ENCODE data around the gene ATL1.

ATL1 gene

GRCh38 chr14:50600849-50601248, 40.9 kb downstream of the ATL1 start:
- no peak overlapping the region for H2BK5ac ChIP-seq (ENCODE audit: low read length)
- H3K27me3 ChIP-seq (ENCODE audit: control insufficient read depth in 3 of 3, insufficient read depth in 3 of 3, low read depth in 1 of 3, low read length in 3 of 3) = no peaks in the 10 kb centered on the region
- no peaks in the 10 kb centered on the region for H3K79me1 ChIP-seq (ENCODE audit: low read depth, low read length)
- no peak overlapping the region for H3K9ac ChIP-seq (ENCODE audit: low read depth, low read length, poor library complexity)
- H2AK5ac ChIP-seq (ENCODE audit: low read depth, low read length) = no peak overlapping the region
- no peak overlapping the region for H3K23ac ChIP-seq (ENCODE audit: low read depth, low read length, poor library complexity)
- no peak overlapping the region for H2AFZ ChIP-seq (ENCODE audit: low read length)
- no CpG with 5 or more reads among the region's 5 CpGs for WGBS, 2 donors (ENCODE audit: extremely low coverage in 2 of 2, insufficient read length in 2 of 2, insufficient replicate concordance in 1 of 2)
- H4K8ac ChIP-seq (ENCODE audit: low read depth, low read length) = no peak overlapping the region
- no peak overlapping the region for H3K4me3 ChIP-seq (ENCODE audit: low read length in 2 of 2)
- H3K4ac ChIP-seq (ENCODE audit: low read length) = no peak overlapping the region
- no peak overlapping the region for H2BK15ac ChIP-seq (ENCODE audit: low read length)
- no peak overlapping the region for H4K91ac ChIP-seq (ENCODE audit: low read depth, low read length, poor library complexity)
- no peak for DNase-seq (ENCODE audit: low spot score)
- H3K27ac ChIP-seq (replicated peaks; ENCODE audit: low read length) = no peak overlapping the region
- no peak overlapping the region for H3K14ac ChIP-seq (ENCODE audit: low read length)
- H2BK120ac ChIP-seq (ENCODE audit: low read depth, low read length) = no peak overlapping the region
- no peaks in the 10 kb centered on the region for H3K4me1 ChIP-seq (ENCODE audit: control insufficient read depth in 2 of 2, insufficient read depth in 1 of 2, low read depth in 1 of 2, low read length in 2 of 2)
- H2BK12ac ChIP-seq (ENCODE audit: low read length) = no peak overlapping the region
- H3K36me3 ChIP-seq (replicated peaks in 1 of 2; ENCODE audit: control insufficient read depth in 2 of 2, insufficient read depth in 2 of 2, low read length in 2 of 2) = peaks cover 0 to 16% of the 10 kb centered on the region in 2 donors
- no peak overlapping the region for H3K4me2 ChIP-seq (ENCODE audit: insufficient read depth, low read length, poor library complexity, severe bottlenecking)
- H3K18ac ChIP-seq (ENCODE audit: low read length) = no peak overlapping the region
- no peaks in the 10 kb centered on the region for H3K9me3 ChIP-seq (replicated peaks in 1 of 2; ENCODE audit: control insufficient read depth in 2 of 2, insufficient read depth in 1 of 2, low read depth in 1 of 2, low read length in 2 of 2)

GRCh38 chr14:50601394-50601793, 41.4 kb downstream of the ATL1 start:
- no peaks in the 10 kb centered on the region for H3K9me3 ChIP-seq (replicated peaks in 1 of 2; ENCODE audit: control insufficient read depth in 2 of 2, insufficient read depth in 1 of 2, low read depth in 1 of 2, low read length in 2 of 2)
- no peak overlapping the region for H3K27ac ChIP-seq (replicated peaks; ENCODE audit: low read length)
- no peaks in the 10 kb centered on the region for H3K4me1 ChIP-seq (ENCODE audit: control insufficient read depth in 2 of 2, insufficient read depth in 1 of 2, low read depth in 1 of 2, low read length in 2 of 2)
- H3K9ac ChIP-seq (ENCODE audit: low read depth, low read length, poor library complexity) = no peak overlapping the region
- no peak overlapping the region for H4K91ac ChIP-seq (ENCODE audit: low read depth, low read length, poor library complexity)
- H2AFZ ChIP-seq (ENCODE audit: low read length) = no peak overlapping the region
- H3K4me3 ChIP-seq (ENCODE audit: low read length in 2 of 2) = no peak overlapping the region
- H2BK12ac ChIP-seq (ENCODE audit: low read length) = no peak overlapping the region
- no peaks in the 10 kb centered on the region for H3K79me1 ChIP-seq (ENCODE audit: low read depth, low read length)
- no peak overlapping the region for H3K14ac ChIP-seq (ENCODE audit: low read length)
- no peak overlapping the region for H3K18ac ChIP-seq (ENCODE audit: low read length)
- H3K23ac ChIP-seq (ENCODE audit: low read depth, low read length, poor library complexity) = no peak overlapping the region
- no peak for DNase-seq (ENCODE audit: low spot score)
- H3K4ac ChIP-seq (ENCODE audit: low read length) = no peak overlapping the region
- H3K27me3 ChIP-seq (ENCODE audit: control insufficient read depth in 3 of 3, insufficient read depth in 3 of 3, low read depth in 1 of 3, low read length in 3 of 3) = no peaks in the 10 kb centered on the region
- H3K36me3 ChIP-seq (replicated peaks in 1 of 2; ENCODE audit: control insufficient read depth in 2 of 2, insufficient read depth in 2 of 2, low read length in 2 of 2) = peaks cover 0 to 10% of the 10 kb centered on the region in 2 donors
- no CpG with 5 or more reads among the region's 2 CpGs for WGBS, 2 donors (ENCODE audit: extremely low coverage in 2 of 2, insufficient read length in 2 of 2, insufficient replicate concordance in 1 of 2)
- no peak overlapping the region for H4K8ac ChIP-seq (ENCODE audit: low read depth, low read length)
- no peak overlapping the region for H2AK5ac ChIP-seq (ENCODE audit: low read depth, low read length)
- H2BK5ac ChIP-seq (ENCODE audit: low read length) = no peak overlapping the region
- no peak overlapping the region for H2BK15ac ChIP-seq (ENCODE audit: low read length)
- no peak overlapping the region for H2BK120ac ChIP-seq (ENCODE audit: low read depth, low read length)
- no peak overlapping the region for H3K4me2 ChIP-seq (ENCODE audit: insufficient read depth, low read length, poor library complexity, severe bottlenecking)

GRCh38 chr14:50602035-50602434, 42.1 kb downstream of the ATL1 start:
- Histone ChIP-seq H2BK12ac (ENCODE audit: low read length) (no peak overlapping the region), H3K27me3 (ENCODE audit: control insufficient read depth in 3 of 3, insufficient read depth in 3 of 3, low read depth in 1 of 3, low read length in 3 of 3) (no peaks in the 10 kb centered on the region), H3K23ac (ENCODE audit: low read depth, low read length, poor library complexity) (no peak overlapping the region), H3K36me3 (replicated peaks in 1 of 2; ENCODE audit: control insufficient read depth in 2 of 2, insufficient read depth in 2 of 2, low read length in 2 of 2) (peaks cover 0 to 7% of the 10 kb centered on the region in 2 donors), H2BK15ac (ENCODE audit: low read length) (no peak overlapping the region), H3K4me3 (ENCODE audit: low read length in 2 of 2) (no peak overlapping the region), H3K14ac (ENCODE audit: low read length) (no peak overlapping the region), H2AK5ac (ENCODE audit: low read depth, low read length) (no peak overlapping the region), H3K4ac (ENCODE audit: low read length) (no peak overlapping the region), H4K91ac (ENCODE audit: low read depth, low read length, poor library complexity) (no peak overlapping the region), H3K4me2 (ENCODE audit: insufficient read depth, low read length, poor library complexity, severe bottlenecking) (no peak overlapping the region), H4K8ac (ENCODE audit: low read depth, low read length) (no peak overlapping the region), H3K18ac (ENCODE audit: low read length) (no peak overlapping the region), H2BK120ac (ENCODE audit: low read depth, low read length) (no peak overlapping the region), H2AFZ (ENCODE audit: low read length) (no peak overlapping the region), H3K79me1 (ENCODE audit: low read depth, low read length) (no peaks in the 10 kb centered on the region), H3K27ac (replicated peaks; ENCODE audit: low read length) (no peak overlapping the region), H2BK5ac (ENCODE audit: low read length) (no peak overlapping the region), H3K4me1 (ENCODE audit: control insufficient read depth in 2 of 2, insufficient read depth in 1 of 2, low read depth in 1 of 2, low read length in 2 of 2) (no peaks in the 10 kb centered on the region), H3K9me3 (replicated peaks in 1 of 2; ENCODE audit: control insufficient read depth in 2 of 2, insufficient read depth in 1 of 2, low read depth in 1 of 2, low read length in 2 of 2) (no peaks in the 10 kb centered on the region), H3K9ac (ENCODE audit: low read depth, low read length, poor library complexity) (no peak overlapping the region)
- WGBS, 2 donors (ENCODE audit: extremely low coverage in 2 of 2, insufficient read length in 2 of 2, insufficient replicate concordance in 1 of 2) = no CpG with 5 or more reads among the region's 3 CpGs
- DNase-seq (ENCODE audit: low spot score) = no peak

GRCh38 chr14:50603565-50603964, 43.6 kb downstream of the ATL1 start:
- Histone ChIP-seq H3K18ac (ENCODE audit: low read length) (no peak overlapping the region), H3K27ac (replicated peaks; ENCODE audit: low read length) (no peak overlapping the region), H3K79me1 (ENCODE audit: low read depth, low read length) (no peaks in the 10 kb centered on the region), H3K27me3 (ENCODE audit: control insufficient read depth in 3 of 3, insufficient read depth in 3 of 3, low read depth in 1 of 3, low read length in 3 of 3) (no peaks in the 10 kb centered on the region), H4K8ac (ENCODE audit: low read depth, low read length) (no peak overlapping the region), H2AK5ac (ENCODE audit: low read depth, low read length) (no peak overlapping the region), H2BK15ac (ENCODE audit: low read length) (no peak overlapping the region), H2AFZ (ENCODE audit: low read length) (no peak overlapping the region), H2BK120ac (ENCODE audit: low read depth, low read length) (no peak overlapping the region), H3K36me3 (replicated peaks in 1 of 2; ENCODE audit: control insufficient read depth in 2 of 2, insufficient read depth in 2 of 2, low read length in 2 of 2) (peaks cover 0 to 7% of the 10 kb centered on the region in 2 donors), H3K9ac (ENCODE audit: low read depth, low read length, poor library complexity) (no peak overlapping the region), H3K14ac (ENCODE audit: low read length) (no peak overlapping the region), H3K4ac (ENCODE audit: low read length) (no peak overlapping the region), H3K4me2 (ENCODE audit: insufficient read depth, low read length, poor library complexity, severe bottlenecking) (no peak overlapping the region), H3K9me3 (replicated peaks in 1 of 2; ENCODE audit: control insufficient read depth in 2 of 2, insufficient read depth in 1 of 2, low read depth in 1 of 2, low read length in 2 of 2) (no peaks in the 10 kb centered on the region), H2BK5ac (ENCODE audit: low read length) (no peak overlapping the region), H2BK12ac (ENCODE audit: low read length) (no peak overlapping the region), H4K91ac (ENCODE audit: low read depth, low read length, poor library complexity) (no peak overlapping the region), H3K23ac (ENCODE audit: low read depth, low read length, poor library complexity) (no peak overlapping the region), H3K4me1 (ENCODE audit: control insufficient read depth in 2 of 2, insufficient read depth in 1 of 2, low read depth in 1 of 2, low read length in 2 of 2) (no peaks in the 10 kb centered on the region), H3K4me3 (ENCODE audit: low read length in 2 of 2) (no peak overlapping the region)
- no peak for DNase-seq (ENCODE audit: low spot score)
- WGBS, 2 donors (ENCODE audit: extremely low coverage in 2 of 2, insufficient read length in 2 of 2, insufficient replicate concordance in 1 of 2) = no CpG with 5 or more reads among the region's 2 CpGs

Measured in neuronal stem cell (in vitro differentiated cells).